Smooth muscle cell (in vitro differentiated cells): ENCODE results near the gene VPS4A. TPM values are rescaled to one million over a fixed set of nuclear protein-coding genes. Genes with fewer than 3 reads are reported as not detected.

ENCODE experiments used
- DNase-seq: peaks from one replicate; lab custom pipeline; 2025; ENCODE audit not compliant: unreplicated experiment; lab: John Stamatoyannopoulos, UW
- H2AFZ ChIP-seq: fragments of 200-600 bp; sonication (generic); 2 replicates; pipeline ENCODE4 v1.6.0; 2016; ENCODE audit warnings: antibody characterized with exemption, low read depth, mild to moderate bottlenecking
- H3F3A ChIP-seq: fragments of 200-600 bp; sonication (generic); 2 replicates; pipeline ENCODE4 v1.6.0; 2017; ENCODE audit warnings: antibody characterized with exemption, low read depth
- H3K27ac ChIP-seq: fragments of 200-600 bp; sonication (generic); 2 replicates; pipeline ENCODE4 v1.5.1; 2016; ENCODE audit warnings: low read depth, mild to moderate bottlenecking
- H3K27me3 ChIP-seq: fragments of 200-600 bp; sonication (generic); 2 replicates; pipeline ENCODE4 v1.6.1; 2016; ENCODE audit warnings: low read depth, mild to moderate bottlenecking
- H3K36me3 ChIP-seq: fragments of 200-600 bp; sonication (generic); 2 replicates; pipeline ENCODE4 v1.5.1; 2016; ENCODE audit warnings: low read depth
- H3K4me1 ChIP-seq: fragments of 200-600 bp; sonication (generic); 2 replicates; pipeline ENCODE4 v1.5.1; 2016; ENCODE audit warnings: low read depth
- H3K4me2 ChIP-seq: fragments of 200-600 bp; sonication (generic); 2 replicates; pipeline ENCODE4 v1.6.0; 2016; ENCODE audit warnings: mild to moderate bottlenecking
- H3K4me3 ChIP-seq: fragments of 200-600 bp; sonication (generic); 2 replicates; pipeline ENCODE4 v1.5.1; 2016; ENCODE audit warnings: mild to moderate bottlenecking
- H3K79me2 ChIP-seq: fragments of 200-600 bp; sonication (generic); 2 replicates; pipeline ENCODE4 v1.6.0; 2016; ENCODE audit warnings: low read depth, mild to moderate bottlenecking
- H3K9ac ChIP-seq: fragments of 200-600 bp; sonication (generic); 2 replicates; pipeline ENCODE4 v1.6.0; 2016; ENCODE audit warnings: low read depth
- H3K9me3 ChIP-seq: fragments of 200-600 bp; sonication (generic); replicated peaks from 2 replicates; pipeline ENCODE4 v1.5.1; 2016; ENCODE audit warnings: low read depth
- H4K20me1 ChIP-seq: fragments of 200-600 bp; sonication (generic); 2 replicates; pipeline ENCODE4 v1.6.0; 2016; ENCODE audit warnings: low read depth
- WGBS: methylation state at CpG from one replicate; pipeline ENCODE4 v1.1.7; 2016; ENCODE audit warnings: low lambda C conversion rate; 5-methylcytosine and 5-hydroxymethylcytosine counted together
- polyA plus RNA-seq: library from polyadenylated mRNA; unstranded; fragments of >200 nt; fragmentation: Nextera tagmentation; extraction: Ambion mirVana; gene quantifications from 2 replicates; pipeline ENCODE4 v1.2.1, GENCODE V29; 2016
- total RNA-seq: library from RNA; depleted of rRNA; stranded (reverse); fragments of >200 nt; gene quantifications from 2 replicates; pipeline ENCODE4 v1.2.3, GENCODE V29; 2014
- TF ChIP-seq, protein P1 (sequence below): fragments of 200-600 bp; sonication (generic); IDR thresholded peaks from 2 replicates; pipeline ENCODE4 v1.5.1; 2017; ENCODE audit warnings: borderline replicate concordance, mild to moderate bottlenecking, antibody characterized with exemption; ENCODE audit not compliant: insufficient read depth, poor library complexity, severe bottlenecking

The VPS4A gene
- total and polyA plus RNA-seq, 2 experiments from 2014 or later = 18.7 to 39.9 TPM

- peak; percentile 80 for DNase-seq
- Histone ChIP-seq H4K20me1 (peaks cover 27% of the 10 kb centered on the region), H3K4me1 (peaks cover 16% of the 10 kb centered on the region), H3K36me3 (no peaks in the 10 kb centered on the region), H3K9me3 (no peaks in the 10 kb centered on the region), H3F3A (peaks cover 3% of the 10 kb centered on the region), H2AFZ (peak within 1 kb of the TSS; percentile 62), H3K4me2 (peak within 1 kb of the TSS; percentile 92), H3K4me3 (peak within 1 kb of the TSS; percentile 82), H3K27me3 (no peaks in the 10 kb centered on the region), H3K9ac (peak within 1 kb of the TSS; percentile 78), H3K27ac (peak within 1 kb of the TSS; percentile 87), H3K79me2 (peaks cover 36% of the 10 kb centered on the region)
- 2% methylated on average over 69 of the region's 93 CpGs for WGBS
- TF ChIP-seq, protein P1, sequence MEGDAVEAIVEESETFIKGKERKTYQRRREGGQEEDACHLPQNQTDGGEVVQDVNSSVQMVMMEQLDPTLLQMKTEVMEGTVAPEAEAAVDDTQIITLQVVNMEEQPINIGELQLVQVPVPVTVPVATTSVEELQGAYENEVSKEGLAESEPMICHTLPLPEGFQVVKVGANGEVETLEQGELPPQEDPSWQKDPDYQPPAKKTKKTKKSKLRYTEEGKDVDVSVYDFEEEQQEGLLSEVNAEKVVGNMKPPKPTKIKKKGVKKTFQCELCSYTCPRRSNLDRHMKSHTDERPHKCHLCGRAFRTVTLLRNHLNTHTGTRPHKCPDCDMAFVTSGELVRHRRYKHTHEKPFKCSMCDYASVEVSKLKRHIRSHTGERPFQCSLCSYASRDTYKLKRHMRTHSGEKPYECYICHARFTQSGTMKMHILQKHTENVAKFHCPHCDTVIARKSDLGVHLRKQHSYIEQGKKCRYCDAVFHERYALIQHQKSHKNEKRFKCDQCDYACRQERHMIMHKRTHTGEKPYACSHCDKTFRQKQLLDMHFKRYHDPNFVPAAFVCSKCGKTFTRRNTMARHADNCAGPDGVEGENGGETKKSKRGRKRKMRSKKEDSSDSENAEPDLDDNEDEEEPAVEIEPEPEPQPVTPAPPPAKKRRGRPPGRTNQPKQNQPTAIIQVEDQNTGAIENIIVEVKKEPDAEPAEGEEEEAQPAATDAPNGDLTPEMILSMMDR = no peak
These were observed 19.3 kb downstream of the VPS4A start, which contains the start of gene PDF for GRCh38 chr16:69330286-69331109. TSS of gene PDF (minus strand) at chr16:69330588. CDS start at chr16:69330570, 18 bp downstream.

DNA sequence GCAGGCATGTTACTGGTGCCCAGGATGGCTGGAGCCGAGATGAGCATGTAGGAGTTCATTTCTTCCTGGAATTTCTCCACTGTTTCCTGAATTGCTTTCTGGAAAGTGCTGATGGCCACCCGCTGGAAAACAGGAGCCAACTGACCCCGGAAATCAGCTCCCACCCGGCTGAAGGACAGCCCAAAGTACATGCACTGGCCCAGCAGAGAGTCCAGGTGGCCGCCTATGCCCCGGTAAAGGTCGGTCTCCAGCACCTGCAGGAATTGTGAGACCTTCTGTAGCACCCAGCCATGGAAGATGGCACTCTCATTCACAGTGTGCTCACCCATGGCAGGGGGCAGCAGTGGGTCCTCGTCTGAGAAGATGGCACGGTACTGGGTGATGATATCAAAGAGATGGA lies 23.5 kb downstream of the VPS4A start:
- H3K4me1 ChIP-seq = peaks cover 9% of the 10 kb centered on the region
- H3K79me2 ChIP-seq = peaks cover 17% of the 10 kb centered on the region
- no peaks in the 10 kb centered on the region for H4K20me1 ChIP-seq
- TF ChIP-seq, protein P1 = no peak
- H3F3A ChIP-seq = no peaks in the 10 kb centered on the region
- no peak overlapping the region for H2AFZ ChIP-seq
- no peak overlapping the region for H3K4me3 ChIP-seq
- no peaks in the 10 kb centered on the region for H3K27me3 ChIP-seq
- WGBS = 98% methylated on average over 9 of the region's 9 CpGs
- H3K4me2 ChIP-seq = no peak overlapping the region
- no peak overlapping the region for H3K9ac ChIP-seq
- no peaks in the 10 kb centered on the region for H3K9me3 ChIP-seq
- no peak overlapping the region for H3K27ac ChIP-seq
- DNase-seq = no peak
- no peaks in the 10 kb centered on the region for H3K36me3 ChIP-seq

- no peak for DNase-seq
- no peaks in the 10 kb centered on the region for H3F3A ChIP-seq
- H3K9ac ChIP-seq = peak overlapping the region; percentile 82
- H3K4me3 ChIP-seq = peak overlapping the region; percentile 83
- H3K4me1 ChIP-seq = peaks cover 17% of the 10 kb centered on the region
- H3K27me3 ChIP-seq = no peaks in the 10 kb centered on the region
- H3K27ac ChIP-seq = peak overlapping the region; percentile 70
- H3K79me2 ChIP-seq = peaks cover 33% of the 10 kb centered on the region
- no peaks in the 10 kb centered on the region for H3K9me3 ChIP-seq
- TF ChIP-seq, protein P1 = no peak
- no peaks in the 10 kb centered on the region for H3K36me3 ChIP-seq
- no peaks in the 10 kb centered on the region for H4K20me1 ChIP-seq
- peak overlapping the region; percentile 97 for H3K4me2 ChIP-seq
- H2AFZ ChIP-seq = peak overlapping the region; percentile 78
- WGBS = 26% methylated on average over 46 of the region's 46 CpGs
These were observed 27.6 kb downstream of the VPS4A start for GRCh38 chr16:69338557-69339288.
